Measurements from ENCODE around the gene ZNF330. TPM values are rescaled to one million over a fixed set of nuclear protein-coding genes. Genes with fewer than 3 reads are reported as not detected.

ZNF330 gene
- total RNA-seq, 1 experiment from 2014 or later: 18.9 TPM

- no peak for ATAC-seq
- POLR2A ChIA-PET: no interaction called here
- no peak for DNase-seq (ENCODE audit: low read depth, low spot score)
- TF ChIP-seq CTCF (IDR thresholded peaks at IDR 0.05) (no peak), POLR2AphosphoS5 (IDR thresholded peaks at IDR 0.05; ENCODE audit: low read depth, low read length) (no peak), SIN3A (IDR thresholded peaks at IDR 0.05; ENCODE audit: borderline replicate concordance, insufficient read depth, low read depth, low read length) (no peak), TCF7L2 (IDR thresholded peaks at IDR 0.05; ENCODE audit: low read depth, low read length) (no peak), REST (IDR thresholded peaks at IDR 0.05; ENCODE audit: insufficient read depth in 1 of 2, low read depth in 2 of 2, low read length in 1 of 2) (no peak)
- H3K4me1 ChIP-seq (ENCODE audit: control insufficient read depth, insufficient read depth, low read length): no peaks in the 10 kb centered on the region
- intact Hi-C loops (cut with micrococcal nuclease; ENCODE audit: unreplicated experiment) (no loop called here), in situ Hi-C loops (cut with HindIII; ENCODE audit: low pct_unique_long_range_greater_than_20kb, low sequenced_read_pairs) (no loop called here)
- H3K9me3 ChIP-seq (ENCODE audit: control insufficient read depth, insufficient read depth, low read depth, low read length): no peaks in the 10 kb centered on the region
- no peaks in the 10 kb centered on the region for H3K36me3 ChIP-seq (ENCODE audit: control insufficient read depth, insufficient read depth, low read length)
- CTCF ChIA-PET: no interaction called here
- H3K27me3 ChIP-seq (ENCODE audit: control insufficient read depth, insufficient read depth, low read length): no peaks in the 10 kb centered on the region; the same call in 1 of the 2 replicates
- H3K4me3 ChIP-seq (ENCODE audit: low read depth in 2 of 2, low read length in 2 of 2): no peak overlapping the region
- no peak overlapping the region for H3K27ac ChIP-seq (ENCODE audit: low read length)
- BruUV-seq (replicated peaks): no TSS peak
These were observed 43.5 kb upstream of the ZNF330 start for GRCh38 chr4:141177171-141177570.

- no peak overlapping the region for H3K4me3 ChIP-seq (ENCODE audit: low read depth in 2 of 2, low read length in 2 of 2)
- ATAC-seq (no peak), DNase-seq (ENCODE audit: low read depth, low spot score) (no peak)
- POLR2A ChIA-PET: no interaction called here
- TF ChIP-seq CTCF (IDR thresholded peaks at IDR 0.05) (no peak), SIN3A (IDR thresholded peaks at IDR 0.05; ENCODE audit: borderline replicate concordance, insufficient read depth, low read depth, low read length) (no peak), POLR2AphosphoS5 (IDR thresholded peaks at IDR 0.05; ENCODE audit: low read depth, low read length) (no peak), TCF7L2 (IDR thresholded peaks at IDR 0.05; ENCODE audit: low read depth, low read length) (no peak), REST (IDR thresholded peaks at IDR 0.05; ENCODE audit: insufficient read depth in 1 of 2, low read depth in 2 of 2, low read length in 1 of 2) (no peak)
- intact Hi-C loops (cut with micrococcal nuclease; ENCODE audit: unreplicated experiment) (no loop called here), in situ Hi-C loops (cut with HindIII; ENCODE audit: low pct_unique_long_range_greater_than_20kb, low sequenced_read_pairs) (no loop called here)
- H3K4me1 ChIP-seq (ENCODE audit: control insufficient read depth, insufficient read depth, low read length): no peaks in the 10 kb centered on the region
- H3K27me3 ChIP-seq (ENCODE audit: control insufficient read depth, insufficient read depth, low read length): no peaks in the 10 kb centered on the region; the same call in 1 of the 2 replicates
- CTCF ChIA-PET: no interaction called here
- no peak overlapping the region for H3K27ac ChIP-seq (ENCODE audit: low read length)
- BruUV-seq (replicated peaks): no TSS peak
- no peaks in the 10 kb centered on the region for H3K36me3 ChIP-seq (ENCODE audit: control insufficient read depth, insufficient read depth, low read length)
- no peaks in the 10 kb centered on the region for H3K9me3 ChIP-seq (ENCODE audit: control insufficient read depth, insufficient read depth, low read depth, low read length)
These were observed 41.0 kb upstream of the ZNF330 start for GRCh38 chr4:141179474-141180373.
